Liver (tissue), 3 donors: ENCODE data around the gene TBC1D1.

Experiments
- FOXA1 ChIP-seq: IDR thresholded peaks from 2 replicates; pipeline ENCODE4 v1.6.1; 2016; ENCODE audit warnings: antibody characterized with exemption
- GABPA ChIP-seq, 2 donors: IDR thresholded peaks in 1 of 2; conservative IDR thresholded peaks in 1 of 2; 2 replicates each; pipeline ENCODE4 v1.6.1; 2016; ENCODE audit warnings: antibody characterized with exemption in 2 of 2, mild to moderate bottlenecking in 1 of 2, moderate library complexity in 1 of 2
- JUND ChIP-seq, 2 donors: IDR thresholded peaks; 2 replicates each; pipeline ENCODE4 v1.6.1; 2016; ENCODE audit warnings: antibody characterized with exemption in 2 of 2
- RAD21 ChIP-seq, 2 donors: IDR thresholded peaks; 2 replicates each; pipeline ENCODE4 v1.6.1; 2016; ENCODE audit warnings: antibody characterized with exemption in 2 of 2, mild to moderate bottlenecking in 2 of 2
- RXRA ChIP-seq, 2 donors: IDR thresholded peaks; 2 replicates each; pipeline ENCODE4 v1.6.1; 2017 to 2018; ENCODE audit warnings: antibody characterized with exemption in 2 of 2, mild to moderate bottlenecking in 1 of 2
- SP1 ChIP-seq: IDR thresholded peaks from 2 replicates; pipeline ENCODE4 v1.6.1; 2018; ENCODE audit warnings: antibody characterized with exemption, mild to moderate bottlenecking
- TAF1 ChIP-seq: conservative IDR thresholded peaks from 2 replicates; pipeline ENCODE4 v1.6.1; 2016; ENCODE audit warnings: antibody characterized with exemption, mild to moderate bottlenecking
- YY1 ChIP-seq: IDR thresholded peaks from 2 replicates; pipeline ENCODE4 v1.6.1; 2016; ENCODE audit warnings: antibody characterized with exemption, mild to moderate bottlenecking
- TF ChIP-seq, protein P1 (sequence below): fragments of 150-350 bp; IDR thresholded peaks from 2 replicates; pipeline ENCODE4 v1.5.1; 2017; ENCODE audit warnings: improper control_type of control experiment, low read depth, low read length; ENCODE audit not compliant: missing input control
- TF ChIP-seq, protein P2 (sequence below): IDR thresholded peaks from 2 replicates; pipeline ENCODE4 v1.6.1; 2016; ENCODE audit warnings: antibody characterized with exemption, mild to moderate bottlenecking
- TF ChIP-seq, protein P3 (sequence below): IDR thresholded peaks from 2 replicates; pipeline ENCODE4 v1.6.1; 2016; ENCODE audit warnings: antibody characterized with exemption
- TF ChIP-seq, protein P4 (sequence below): IDR thresholded peaks from 2 replicates; pipeline ENCODE4 v1.6.1; 2016; ENCODE audit warnings: antibody characterized with exemption
- TF ChIP-seq, protein P5 (sequence below): IDR thresholded peaks from 2 replicates; pipeline ENCODE4 v1.6.1; 2016; ENCODE audit warnings: antibody characterized with exemption
- donor health status: healthy.
- donor health status: healthy.

DNA sequence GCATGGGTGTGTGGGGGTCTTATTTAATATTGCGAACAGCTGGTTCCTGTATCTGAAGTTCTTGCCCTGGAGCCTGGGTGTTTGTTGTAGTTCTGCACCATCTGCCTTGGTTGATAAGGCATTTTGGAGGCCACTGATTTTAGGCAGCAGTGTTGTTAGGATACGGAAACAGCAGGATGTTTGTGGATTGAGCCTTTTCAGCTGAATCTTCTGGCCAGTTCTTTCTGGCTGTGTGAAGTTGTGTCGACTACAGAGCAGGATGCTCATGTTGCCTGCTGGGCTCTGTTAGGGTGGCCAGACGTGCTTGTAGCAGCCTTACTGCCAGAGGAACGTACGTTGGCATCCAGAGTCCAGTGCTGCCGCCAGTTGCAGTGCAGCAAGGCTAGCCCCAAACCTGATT, 203.5 kb downstream of the TBC1D1 start:
- TF ChIP-seq, protein P1, sequence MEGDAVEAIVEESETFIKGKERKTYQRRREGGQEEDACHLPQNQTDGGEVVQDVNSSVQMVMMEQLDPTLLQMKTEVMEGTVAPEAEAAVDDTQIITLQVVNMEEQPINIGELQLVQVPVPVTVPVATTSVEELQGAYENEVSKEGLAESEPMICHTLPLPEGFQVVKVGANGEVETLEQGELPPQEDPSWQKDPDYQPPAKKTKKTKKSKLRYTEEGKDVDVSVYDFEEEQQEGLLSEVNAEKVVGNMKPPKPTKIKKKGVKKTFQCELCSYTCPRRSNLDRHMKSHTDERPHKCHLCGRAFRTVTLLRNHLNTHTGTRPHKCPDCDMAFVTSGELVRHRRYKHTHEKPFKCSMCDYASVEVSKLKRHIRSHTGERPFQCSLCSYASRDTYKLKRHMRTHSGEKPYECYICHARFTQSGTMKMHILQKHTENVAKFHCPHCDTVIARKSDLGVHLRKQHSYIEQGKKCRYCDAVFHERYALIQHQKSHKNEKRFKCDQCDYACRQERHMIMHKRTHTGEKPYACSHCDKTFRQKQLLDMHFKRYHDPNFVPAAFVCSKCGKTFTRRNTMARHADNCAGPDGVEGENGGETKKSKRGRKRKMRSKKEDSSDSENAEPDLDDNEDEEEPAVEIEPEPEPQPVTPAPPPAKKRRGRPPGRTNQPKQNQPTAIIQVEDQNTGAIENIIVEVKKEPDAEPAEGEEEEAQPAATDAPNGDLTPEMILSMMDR = no peak
- TF ChIP-seq, protein P2, sequence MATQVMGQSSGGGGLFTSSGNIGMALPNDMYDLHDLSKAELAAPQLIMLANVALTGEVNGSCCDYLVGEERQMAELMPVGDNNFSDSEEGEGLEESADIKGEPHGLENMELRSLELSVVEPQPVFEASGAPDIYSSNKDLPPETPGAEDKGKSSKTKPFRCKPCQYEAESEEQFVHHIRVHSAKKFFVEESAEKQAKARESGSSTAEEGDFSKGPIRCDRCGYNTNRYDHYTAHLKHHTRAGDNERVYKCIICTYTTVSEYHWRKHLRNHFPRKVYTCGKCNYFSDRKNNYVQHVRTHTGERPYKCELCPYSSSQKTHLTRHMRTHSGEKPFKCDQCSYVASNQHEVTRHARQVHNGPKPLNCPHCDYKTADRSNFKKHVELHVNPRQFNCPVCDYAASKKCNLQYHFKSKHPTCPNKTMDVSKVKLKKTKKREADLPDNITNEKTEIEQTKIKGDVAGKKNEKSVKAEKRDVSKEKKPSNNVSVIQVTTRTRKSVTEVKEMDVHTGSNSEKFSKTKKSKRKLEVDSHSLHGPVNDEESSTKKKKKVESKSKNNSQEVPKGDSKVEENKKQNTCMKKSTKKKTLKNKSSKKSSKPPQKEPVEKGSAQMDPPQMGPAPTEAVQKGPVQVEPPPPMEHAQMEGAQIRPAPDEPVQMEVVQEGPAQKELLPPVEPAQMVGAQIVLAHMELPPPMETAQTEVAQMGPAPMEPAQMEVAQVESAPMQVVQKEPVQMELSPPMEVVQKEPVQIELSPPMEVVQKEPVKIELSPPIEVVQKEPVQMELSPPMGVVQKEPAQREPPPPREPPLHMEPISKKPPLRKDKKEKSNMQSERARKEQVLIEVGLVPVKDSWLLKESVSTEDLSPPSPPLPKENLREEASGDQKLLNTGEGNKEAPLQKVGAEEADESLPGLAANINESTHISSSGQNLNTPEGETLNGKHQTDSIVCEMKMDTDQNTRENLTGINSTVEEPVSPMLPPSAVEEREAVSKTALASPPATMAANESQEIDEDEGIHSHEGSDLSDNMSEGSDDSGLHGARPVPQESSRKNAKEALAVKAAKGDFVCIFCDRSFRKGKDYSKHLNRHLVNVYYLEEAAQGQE = no peak
- TF ChIP-seq, protein P3, sequence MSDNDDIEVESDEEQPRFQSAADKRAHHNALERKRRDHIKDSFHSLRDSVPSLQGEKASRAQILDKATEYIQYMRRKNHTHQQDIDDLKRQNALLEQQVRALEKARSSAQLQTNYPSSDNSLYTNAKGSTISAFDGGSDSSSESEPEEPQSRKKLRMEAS = no peak
- TF ChIP-seq RAD21 (IDR thresholded peaks at IDR 0.05) (no peak), RXRA (IDR thresholded peaks at IDR 0.05) (no peak), TAF1 (no peak), GABPA (IDR thresholded peaks at IDR 0.05 in 1 of 2, conservative IDR thresholded peaks at IDR 0.05 in 1 of 2) (no peak), JUND (IDR thresholded peaks at IDR 0.05) (no peak), SP1 (no peak), FOXA1 (no peak), YY1 (no peak)
- TF ChIP-seq, protein P4, sequence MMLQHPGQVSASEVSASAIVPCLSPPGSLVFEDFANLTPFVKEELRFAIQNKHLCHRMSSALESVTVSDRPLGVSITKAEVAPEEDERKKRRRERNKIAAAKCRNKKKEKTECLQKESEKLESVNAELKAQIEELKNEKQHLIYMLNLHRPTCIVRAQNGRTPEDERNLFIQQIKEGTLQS = no peak
- TF ChIP-seq, protein P5, sequence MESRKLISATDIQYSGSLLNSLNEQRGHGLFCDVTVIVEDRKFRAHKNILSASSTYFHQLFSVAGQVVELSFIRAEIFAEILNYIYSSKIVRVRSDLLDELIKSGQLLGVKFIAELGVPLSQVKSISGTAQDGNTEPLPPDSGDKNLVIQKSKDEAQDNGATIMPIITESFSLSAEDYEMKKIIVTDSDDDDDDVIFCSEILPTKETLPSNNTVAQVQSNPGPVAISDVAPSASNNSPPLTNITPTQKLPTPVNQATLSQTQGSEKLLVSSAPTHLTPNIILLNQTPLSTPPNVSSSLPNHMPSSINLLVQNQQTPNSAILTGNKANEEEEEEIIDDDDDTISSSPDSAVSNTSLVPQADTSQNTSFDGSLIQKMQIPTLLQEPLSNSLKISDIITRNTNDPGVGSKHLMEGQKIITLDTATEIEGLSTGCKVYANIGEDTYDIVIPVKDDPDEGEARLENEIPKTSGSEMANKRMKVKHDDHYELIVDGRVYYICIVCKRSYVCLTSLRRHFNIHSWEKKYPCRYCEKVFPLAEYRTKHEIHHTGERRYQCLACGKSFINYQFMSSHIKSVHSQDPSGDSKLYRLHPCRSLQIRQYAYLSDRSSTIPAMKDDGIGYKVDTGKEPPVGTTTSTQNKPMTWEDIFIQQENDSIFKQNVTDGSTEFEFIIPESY = no peak
